HG03571 (cell line): Measurements from ENCODE around the gene TDG.

Source experiments
- ATAC-seq: cut with Tn5 transposase; IDR thresholded peaks from one replicate; pipeline ENCODE4 v1.9.1; 2021; ENCODE audit not compliant: unreplicated experiment

TDG gene

DNA sequence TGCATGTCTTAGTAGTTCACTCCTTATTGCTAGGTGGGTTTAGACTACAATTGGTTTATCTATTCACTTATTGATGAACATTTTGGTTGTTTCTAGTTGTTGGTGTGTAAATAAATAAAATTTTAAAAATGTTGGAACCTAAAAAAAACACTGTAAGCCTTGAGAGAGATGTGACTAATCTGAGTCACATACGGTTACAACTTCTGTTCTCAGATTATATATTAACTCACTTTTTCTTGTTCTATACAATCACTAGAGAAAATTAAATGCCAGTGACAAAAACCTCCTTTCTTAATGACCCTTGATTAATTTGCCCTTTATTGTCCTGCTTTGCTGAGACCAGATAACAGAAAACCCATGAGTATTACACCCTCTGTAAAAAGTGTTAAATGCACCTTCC is 7.1 kb upstream of the TDG start:
- ATAC-seq: no peak

DNA sequence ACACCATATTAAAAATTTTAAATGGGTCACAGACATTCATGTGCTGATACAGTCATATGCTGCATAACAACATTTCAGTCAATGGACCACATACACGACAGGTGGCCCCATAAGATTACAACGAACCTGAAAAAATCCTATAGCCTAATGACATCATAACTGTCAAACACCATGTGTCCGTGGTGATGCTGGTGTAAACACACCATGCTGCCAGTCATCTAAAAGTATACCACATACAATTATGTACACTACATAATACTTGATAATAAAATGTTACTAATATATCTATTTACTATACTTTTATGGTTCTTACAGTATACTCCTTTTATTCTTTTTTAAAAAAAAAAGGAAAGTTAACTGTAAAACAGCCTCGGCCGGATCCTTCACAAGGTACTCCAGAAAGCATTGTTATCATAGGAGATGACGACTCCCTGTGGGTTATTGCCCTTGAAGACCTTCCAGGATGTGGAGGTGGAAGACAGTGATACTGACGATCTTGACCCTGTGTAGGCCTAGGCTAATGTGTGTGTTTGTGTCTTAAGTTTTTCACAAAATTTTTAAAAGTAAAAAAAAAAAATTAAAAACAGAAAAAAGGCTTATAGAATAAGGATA is 5.0 kb upstream of the TDG start:
- no peak for ATAC-seq

DNA sequence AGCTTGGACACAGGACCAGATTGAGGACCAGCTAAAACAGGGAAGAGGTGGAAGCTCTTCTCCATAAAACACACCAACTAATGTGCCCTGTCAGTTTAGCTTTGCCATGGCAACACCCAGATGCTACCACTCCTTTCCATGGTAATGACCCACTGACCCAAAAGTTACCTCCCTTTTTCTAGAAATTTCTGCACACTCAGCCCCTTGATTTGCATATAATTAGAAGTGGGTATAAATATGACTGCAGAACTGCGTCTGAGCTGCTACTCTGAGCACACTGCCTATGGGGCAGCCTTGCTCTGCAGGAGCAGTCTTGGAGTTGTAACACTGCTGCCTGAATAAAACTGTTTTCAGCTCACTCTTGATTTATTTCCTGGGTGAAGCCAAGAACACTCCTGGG is 3.2 kb upstream of the TDG start:
- ATAC-seq: no peak

DNA sequence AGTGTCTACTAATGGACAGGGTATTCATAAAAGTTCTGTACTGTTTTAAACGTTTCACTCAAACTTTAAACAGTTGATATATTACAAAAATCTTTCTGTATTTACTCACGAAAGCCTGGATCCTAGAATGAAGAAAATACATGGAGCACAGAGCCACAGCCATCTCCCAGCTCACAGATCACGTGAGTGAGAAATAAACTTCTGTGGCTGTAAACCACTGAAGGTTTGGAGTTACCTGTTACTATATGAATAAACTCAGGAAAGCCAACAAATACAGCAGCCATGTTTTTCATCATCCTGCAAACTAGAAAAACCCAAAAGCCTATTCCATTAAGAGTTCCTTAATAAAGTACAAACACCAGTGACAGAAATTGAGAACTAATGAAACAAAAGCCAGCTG is 867 bp upstream of the TDG start:
- ATAC-seq: no peak

DNA sequence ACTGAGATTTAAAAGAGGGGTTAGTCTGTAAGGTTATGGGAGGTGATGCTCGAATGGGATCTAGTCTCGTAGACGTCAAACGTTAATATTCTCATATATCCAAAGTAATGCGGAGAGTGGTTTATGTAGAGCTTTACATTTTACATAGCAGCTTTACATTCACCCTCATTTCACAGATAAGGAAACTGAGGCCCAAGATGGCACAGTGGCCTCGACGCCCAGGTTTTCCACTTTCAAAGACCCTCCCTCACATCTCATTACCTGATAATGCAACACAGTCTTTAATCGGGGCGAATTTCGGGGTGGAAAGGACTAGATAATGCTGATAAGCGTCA is 450 bp upstream of the TDG start:
- no peak for ATAC-seq

DNA sequence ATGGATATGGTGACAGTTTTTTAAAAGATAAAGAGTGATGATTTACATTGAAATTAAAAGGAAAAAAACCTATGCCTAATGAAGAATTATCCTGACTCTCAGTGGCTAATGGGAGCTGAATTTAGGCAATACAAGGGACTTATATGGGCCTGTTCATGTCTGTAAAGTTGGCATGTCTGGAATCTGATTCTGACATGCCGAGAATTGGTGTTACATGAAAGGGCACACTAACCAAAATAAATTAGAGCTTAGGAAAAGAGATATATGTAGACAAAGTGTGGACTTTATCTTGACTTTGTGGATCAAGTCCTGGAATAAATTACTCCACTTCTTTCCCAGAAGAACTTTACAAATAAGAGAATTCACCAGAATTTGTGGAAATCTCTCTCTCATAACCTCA is 1.1 kb downstream of the TDG start:
- ATAC-seq: no peak

DNA sequence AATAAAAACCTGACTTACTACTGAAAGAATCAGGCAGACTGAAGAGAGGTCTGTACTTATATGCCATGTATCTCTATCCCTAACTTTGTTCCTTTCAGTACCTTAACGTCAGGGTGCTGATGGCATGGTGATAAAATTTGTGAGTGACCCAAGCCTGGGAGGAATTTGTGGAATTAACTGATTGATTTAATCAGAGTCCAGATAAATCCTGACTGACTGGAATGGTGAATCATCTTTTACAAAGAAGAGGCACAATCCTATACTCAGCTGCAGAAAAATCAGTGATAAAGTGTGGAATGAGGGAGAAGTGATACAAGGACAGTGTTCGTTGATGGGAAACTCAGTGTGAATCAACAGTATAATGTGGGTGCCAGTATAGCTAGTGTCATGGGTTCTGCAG is 3.7 kb downstream of the TDG start:
- ATAC-seq: no peak

DNA sequence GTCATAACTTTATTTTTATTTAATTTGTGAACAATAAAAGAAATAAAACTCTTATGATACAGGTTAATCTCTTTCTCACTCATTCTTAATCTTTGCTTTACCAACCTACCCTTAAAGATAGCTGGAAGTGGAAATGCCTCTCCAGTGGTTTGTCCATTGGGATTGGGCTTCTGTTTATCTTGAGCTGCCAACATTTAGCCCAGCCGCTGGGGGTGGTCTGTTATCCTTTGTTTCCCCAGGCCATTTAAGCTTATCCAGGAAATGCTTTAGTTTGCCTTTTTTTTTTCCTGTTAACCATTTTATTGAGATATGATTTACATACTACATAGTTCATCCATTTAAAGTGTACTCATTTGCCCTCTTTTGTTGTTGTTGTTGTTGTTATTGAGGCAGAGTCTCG is 8.2 kb downstream of the TDG start:
- no peak for ATAC-seq

DNA sequence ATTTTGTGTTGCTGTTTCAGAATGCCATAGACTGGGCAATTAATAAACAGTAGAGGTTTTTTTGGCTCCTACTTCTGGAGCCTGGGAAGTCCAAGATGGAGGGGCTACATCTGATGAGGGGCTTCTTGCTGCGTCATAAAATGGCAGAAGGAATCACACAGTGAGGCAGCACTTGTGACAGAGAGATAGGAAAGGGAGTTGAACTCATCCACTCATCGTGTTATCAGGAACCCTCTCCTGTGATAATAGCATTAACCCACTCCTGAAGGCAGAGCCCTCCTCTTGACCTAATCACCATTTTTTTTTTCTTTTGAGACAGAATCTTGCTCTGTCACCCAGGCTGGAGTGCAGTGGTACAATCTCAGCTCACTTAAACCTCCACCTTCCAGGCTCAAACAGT is 9.7 kb downstream of the TDG start:
- no peak for ATAC-seq

DNA sequence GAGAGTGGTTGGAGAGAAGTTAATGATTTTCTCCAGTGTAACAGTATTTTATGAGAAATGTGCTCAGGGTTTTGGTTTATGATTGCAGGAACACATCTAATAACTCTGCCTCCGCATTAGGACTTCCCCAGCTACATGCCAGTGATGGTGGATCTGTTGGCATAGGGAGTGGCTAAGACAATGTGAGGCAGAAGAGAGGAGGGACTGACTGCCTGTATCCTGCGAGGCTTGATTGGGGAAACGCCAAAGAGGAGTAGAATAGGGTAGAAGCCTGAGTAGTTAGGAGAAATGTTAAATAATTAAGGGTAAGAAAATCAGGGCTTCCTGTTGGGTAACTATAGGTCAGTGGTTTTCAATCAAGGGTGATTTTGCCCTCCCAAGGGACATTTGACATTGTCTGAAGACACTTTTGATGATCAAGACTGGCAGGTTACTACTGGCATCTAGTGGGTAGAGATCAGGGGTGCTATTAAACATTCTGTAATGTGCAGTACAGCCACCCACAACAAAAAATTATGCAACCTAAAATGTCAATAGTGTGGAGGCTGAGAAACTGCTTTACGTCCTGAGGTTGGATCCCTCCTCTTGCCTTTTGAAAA is 12.8 kb downstream of the TDG start:
- ATAC-seq: no peak

DNA sequence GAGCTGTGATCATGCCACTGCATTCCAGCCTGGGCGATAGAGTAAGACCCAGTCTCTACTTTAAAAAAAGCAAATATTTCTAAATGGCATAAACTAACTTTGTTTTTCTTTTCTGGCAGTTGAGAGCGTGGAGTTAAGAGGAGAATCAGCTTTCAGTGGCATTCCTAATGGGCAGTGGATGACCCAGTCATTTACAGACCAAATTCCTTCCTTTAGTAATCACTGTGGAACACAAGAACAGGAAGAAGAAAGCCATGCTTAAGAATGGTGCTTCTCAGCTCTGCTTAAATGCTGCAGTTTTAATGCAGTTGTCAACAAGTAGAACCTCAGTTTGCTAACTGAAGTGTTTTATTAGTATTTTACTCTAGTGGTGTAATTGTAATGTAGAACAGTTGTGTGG is 21.2 kb downstream of the TDG start:
- ATAC-seq: no peak

DNA sequence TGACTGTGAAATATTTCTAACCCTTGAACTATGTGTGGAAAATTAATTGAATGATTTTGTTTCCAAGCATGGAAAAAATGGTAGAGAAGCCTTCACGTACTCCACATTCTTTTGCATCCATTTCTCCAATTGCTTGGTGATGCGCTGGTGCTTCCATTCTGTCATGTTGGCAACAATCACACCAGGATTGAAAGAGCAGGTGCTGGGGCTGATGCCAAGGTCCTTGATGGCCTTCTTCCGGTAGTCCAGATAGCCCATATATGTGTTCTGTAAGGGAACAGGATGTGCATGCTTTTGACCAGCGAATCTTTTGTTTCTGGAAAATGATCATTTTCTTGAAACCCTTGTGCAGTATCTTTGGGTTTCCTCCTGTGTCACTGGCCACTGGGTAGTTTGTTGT is 28.6 kb downstream of the TDG start:
- ATAC-seq: no peak

DNA sequence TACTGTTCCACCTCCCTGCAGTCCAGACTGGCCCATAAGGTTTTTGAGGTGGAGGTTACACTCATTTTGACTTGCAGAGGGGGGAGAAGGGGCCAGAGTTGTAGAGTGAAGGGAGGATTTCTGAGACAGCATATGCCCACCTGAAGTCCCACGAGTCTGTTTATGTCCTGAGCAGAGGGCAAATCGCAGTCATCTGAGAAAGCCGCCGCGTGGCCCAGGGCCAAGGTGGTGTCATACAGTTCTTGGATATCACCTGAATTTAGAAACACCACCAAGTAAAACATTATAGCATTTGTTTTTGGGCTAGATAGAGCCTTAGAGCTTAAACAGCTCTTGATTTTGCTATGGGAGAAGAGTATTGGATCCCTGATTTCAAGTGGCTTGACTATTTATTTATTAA is 30.9 kb downstream of the TDG start:
- ATAC-seq: no peak

DNA sequence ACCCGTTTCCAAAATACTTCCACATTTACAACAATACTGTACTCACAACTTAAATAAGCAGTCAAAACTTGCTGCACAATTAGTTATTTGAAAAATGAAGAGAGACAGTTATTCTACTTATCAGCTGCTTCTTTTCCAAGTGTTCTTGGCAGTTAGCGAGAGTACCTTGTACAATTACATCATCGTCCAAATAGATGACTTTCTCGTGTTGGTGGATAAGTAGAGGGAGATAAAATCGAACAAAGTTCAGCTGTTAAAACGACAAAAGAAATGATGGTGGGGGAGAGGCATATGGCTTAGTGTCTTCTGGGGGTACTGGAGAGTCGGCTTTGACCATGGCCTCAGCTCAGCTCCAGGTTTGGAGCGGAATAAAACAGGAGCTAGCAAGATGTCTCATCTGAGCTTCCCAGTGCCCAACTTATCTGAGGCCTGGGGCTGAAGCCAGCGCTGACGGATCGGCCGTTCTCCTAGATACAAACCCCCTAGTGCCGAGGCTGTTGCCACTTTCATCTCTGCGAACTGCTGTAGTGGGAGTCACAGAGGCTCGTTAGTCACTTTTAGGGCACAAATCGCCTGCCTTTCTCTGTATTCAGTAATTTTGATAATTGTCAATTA is 31.7 kb downstream of the TDG start:
- ATAC-seq: no peak

DNA sequence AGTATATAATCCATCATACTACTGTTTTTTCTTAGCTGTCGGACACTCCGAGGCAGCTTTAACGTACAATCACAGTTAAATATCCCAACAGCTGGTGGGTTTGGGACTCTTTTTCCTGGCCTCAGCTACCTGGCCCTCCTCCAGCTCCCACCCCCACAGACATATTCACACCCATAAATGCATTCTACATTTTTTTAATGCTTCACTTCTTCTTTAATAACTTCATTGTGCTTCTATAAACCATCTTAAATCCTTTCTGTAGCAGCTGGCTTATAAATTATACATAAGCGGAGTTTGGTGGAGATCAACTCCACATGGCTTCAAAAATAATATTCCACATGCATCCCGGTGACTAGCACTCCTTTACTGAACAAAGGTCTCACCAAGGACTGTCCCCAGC is 33.3 kb downstream of the TDG start:
- ATAC-seq: no peak

DNA sequence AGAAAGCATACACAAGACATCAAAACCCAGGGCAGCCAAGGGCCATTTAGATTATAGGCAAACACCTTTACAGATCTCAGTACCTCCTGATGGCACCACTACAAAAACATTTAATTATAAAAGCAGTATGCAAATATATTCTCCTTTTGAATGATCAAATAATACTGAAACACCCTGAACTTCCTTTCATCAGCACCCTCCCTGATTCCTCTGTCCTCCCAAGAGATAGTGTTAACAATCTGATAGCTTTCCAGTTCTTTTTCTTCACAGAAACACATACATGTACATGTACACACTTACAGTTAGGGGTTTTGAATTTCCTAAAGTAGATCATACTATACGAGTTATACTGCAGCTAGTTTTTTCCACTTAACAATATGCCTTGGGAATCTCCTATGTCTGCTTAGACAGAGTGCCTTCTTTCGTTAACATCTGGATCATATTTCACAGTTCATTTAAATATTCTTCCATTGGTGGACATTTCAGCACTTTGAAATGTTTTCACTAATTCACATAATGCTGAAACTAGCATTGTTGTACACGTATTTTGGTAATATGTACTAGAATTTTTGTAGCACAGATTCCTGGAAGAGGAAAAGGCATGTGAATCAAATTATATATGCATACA is 35.2 kb downstream of the TDG start:
- no peak for ATAC-seq

DNA sequence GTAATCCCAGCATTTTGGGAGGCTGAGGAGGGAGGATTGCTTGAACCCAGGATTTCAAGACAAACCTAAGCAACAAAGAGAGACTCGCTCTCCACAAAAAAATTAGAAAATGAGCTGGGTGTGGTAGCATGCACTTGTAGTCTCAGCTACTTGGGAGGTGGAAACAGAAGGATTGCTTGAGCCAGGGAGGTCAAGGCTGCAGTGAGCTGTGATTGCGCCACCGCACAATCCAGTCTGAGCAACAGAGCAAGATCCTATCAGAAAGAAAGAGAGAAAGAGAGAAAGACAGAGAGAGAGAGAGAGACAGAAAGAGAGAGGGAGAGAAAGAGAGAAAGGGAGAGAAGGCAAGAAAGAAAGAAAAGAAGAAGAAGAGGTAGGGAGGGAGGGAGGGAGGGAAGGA is 37.0 kb downstream of the TDG start:
- ATAC-seq: no peak

DNA sequence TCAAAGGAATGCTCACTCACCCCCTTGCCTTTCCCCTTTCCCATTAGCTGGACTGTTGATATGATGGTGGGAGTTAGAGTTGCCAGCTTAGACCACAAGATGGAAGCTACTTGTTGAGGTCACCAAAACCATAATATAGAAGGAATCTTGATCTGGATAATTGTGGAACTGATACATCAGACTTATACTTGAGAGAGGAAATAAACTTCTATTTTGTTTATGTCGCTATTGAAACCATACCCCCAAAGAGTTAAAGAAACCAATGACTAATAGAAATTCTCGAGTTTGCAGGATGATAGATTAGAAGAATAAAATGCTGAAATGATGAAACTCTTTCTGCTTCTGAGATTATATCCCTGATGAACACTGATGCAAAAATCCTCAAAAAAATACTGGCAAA is 37.9 kb downstream of the TDG start:
- ATAC-seq: no peak

DNA sequence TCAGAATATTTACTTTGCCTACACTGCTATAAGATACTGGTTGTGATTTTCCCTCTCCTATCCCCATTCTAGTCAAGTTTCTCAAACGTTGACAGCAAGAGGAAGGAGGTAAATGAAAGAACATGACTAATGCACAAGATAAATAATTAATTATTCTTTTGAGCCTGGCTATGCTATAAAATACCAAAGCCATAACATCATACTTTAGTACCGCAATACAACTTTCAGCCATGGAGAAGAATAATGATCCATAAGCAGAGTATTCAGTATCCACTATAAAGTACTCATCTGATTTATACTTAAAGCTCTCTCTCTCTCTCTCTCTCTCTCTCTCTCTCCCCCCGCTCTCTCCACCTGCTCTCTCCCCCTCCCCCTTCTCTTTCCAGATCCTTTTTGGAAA is 41.3 kb downstream of the TDG start:
- no peak for ATAC-seq

DNA sequence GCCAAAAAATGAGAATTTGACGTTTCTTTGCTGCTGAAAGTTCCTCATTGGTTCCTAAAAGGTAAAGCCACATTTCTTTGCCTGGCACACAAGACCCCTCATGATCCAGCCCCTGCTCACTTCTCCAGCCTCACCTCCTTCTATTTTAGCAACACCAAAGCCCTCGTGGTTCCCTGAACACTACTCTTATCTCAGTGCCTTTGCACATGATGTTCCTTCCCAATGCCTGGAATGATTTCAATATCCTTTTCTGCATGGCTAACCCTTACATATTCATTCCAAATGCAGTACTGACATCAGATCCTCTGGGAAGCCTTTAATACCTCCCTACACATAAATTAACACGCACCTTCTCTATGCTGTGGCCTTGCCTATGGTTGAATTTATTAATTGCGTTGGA is 44.4 kb downstream of the TDG start:
- ATAC-seq: no peak

DNA sequence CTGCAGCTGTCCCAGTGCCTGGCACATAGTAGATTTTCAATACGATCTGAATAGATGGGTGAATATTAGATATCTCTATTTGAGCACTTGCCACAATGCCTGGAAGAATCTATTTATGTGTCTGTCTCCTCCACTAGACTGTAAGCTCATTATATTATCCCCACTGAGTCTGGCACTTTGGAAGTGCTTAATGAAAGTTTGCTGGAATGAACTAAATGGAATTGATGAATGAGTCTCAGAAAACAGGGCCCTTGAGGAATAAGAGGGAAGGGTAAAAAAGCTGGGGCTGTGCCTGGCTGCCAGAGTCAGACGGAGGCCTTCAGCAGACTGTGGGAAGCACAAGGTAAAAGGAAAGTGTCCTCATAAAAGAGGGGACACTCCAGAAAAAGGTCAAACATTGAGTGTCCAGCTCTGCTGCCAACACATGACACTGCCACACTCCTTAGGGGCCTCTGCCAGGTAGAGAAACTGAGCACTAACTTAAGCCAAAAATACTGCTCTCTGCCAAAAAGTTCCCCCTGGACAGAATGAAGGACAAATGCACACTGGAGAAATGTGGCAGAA is 45.0 kb downstream of the TDG start:
- ATAC-seq: no peak

DNA sequence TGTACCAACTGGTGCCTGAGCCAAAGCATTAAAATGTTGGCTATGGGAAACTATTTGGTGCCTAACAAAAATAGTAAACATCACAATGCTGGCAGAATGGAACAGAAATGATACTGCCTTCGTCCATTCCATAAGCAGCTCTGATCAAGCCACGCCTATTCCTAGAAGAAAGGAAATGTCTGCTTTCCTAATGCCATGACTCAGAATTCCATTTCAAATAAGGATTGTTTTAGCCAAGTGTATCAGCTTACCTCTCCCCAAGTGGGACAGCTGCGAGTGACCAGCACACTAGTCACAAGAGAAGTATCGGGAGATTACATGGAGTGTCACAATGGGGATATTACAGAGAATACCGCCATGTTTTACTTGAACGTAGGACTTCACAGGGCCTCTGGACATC is 45.6 kb downstream of the TDG start:
- no peak for ATAC-seq
